Muscle layer of duodenum (tissue), 2 donors: Measurements from ENCODE around the gene TMEM154.

Experiments
- H3K27ac ChIP-seq: one replicate; pipeline ENCODE4 v1.7.0; 2013; ENCODE audit warnings: mild to moderate bottlenecking, low read length
- H3K27me3 ChIP-seq: one replicate; pipeline ENCODE4 v1.7.0; 2013; ENCODE audit warnings: low read depth, mild to moderate bottlenecking, control low read depth, low read length
- H3K36me3 ChIP-seq, 2 donors: one replicate each; pipeline ENCODE4 v1.7.0; 2013; ENCODE audit warnings: low read length in 2 of 2, control low read depth in 1 of 2, mild to moderate bottlenecking in 1 of 2; ENCODE audit not compliant: insufficient read depth in 2 of 2, control insufficient read depth in 1 of 2
- H3K4me1 ChIP-seq, 2 donors: one replicate each; pipeline ENCODE4 v1.7.0; 2013; ENCODE audit warnings: low read length in 2 of 2, mild to moderate bottlenecking in 2 of 2, control low read depth in 1 of 2, moderate library complexity in 1 of 2; ENCODE audit not compliant: insufficient read depth in 2 of 2, control insufficient read depth in 1 of 2
- H3K4me3 ChIP-seq, 2 donors: one replicate each; pipeline ENCODE4 v1.7.0; 2013; ENCODE audit warnings: low read length in 2 of 2, low read depth in 1 of 2, mild to moderate bottlenecking in 1 of 2
- H3K9me3 ChIP-seq, 2 donors: one replicate each; pipeline ENCODE4 v1.7.0; 2013; ENCODE audit warnings: low read length in 2 of 2, control low read depth in 1 of 2, mild to moderate bottlenecking in 1 of 2; ENCODE audit not compliant: control insufficient read depth in 1 of 2
- donor health status: healthy.

The TMEM154 gene

DNA sequence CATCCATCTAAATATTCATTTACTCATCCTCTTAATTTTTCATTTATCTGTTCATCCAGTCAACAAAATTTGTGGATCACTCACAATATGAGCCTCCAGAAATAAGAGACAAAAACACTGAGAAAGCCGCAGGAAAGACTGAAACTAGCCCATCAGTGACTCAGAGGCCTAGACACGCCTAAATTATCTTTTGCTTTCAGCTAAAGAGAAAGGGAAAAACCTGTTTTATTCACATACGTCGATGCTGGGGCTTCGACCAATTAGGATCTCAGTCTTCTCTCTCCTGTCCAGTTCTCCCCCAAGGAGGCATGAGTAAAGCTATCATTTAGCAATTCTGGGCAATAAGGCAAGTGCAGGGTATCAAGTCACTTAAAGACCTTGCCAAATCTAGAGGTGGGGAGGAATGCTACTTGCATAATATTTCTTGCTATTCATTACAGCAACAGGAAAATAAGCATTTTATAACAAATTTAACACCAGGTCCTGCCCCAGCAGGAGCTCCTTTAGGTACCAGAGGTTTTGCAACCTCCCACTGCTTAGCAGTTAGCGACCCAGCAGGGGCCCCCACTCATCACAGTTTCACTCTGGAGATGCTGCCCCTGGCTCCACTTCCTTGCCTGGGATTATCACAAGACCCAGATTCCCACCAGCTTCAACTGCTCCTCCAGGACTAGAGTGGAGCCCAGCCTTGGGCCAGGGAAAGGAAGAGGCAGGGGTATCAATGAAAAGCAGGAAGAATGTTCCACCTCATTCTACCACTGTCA lies 30.1 kb upstream of the TMEM154 start:
- H3K9me3 ChIP-seq = peaks cover 0 to 1% of the 10 kb centered on the region in 2 donors
- no peak overlapping the region for H3K27ac ChIP-seq
- no peaks in the 10 kb centered on the region for H3K36me3 ChIP-seq

DNA sequence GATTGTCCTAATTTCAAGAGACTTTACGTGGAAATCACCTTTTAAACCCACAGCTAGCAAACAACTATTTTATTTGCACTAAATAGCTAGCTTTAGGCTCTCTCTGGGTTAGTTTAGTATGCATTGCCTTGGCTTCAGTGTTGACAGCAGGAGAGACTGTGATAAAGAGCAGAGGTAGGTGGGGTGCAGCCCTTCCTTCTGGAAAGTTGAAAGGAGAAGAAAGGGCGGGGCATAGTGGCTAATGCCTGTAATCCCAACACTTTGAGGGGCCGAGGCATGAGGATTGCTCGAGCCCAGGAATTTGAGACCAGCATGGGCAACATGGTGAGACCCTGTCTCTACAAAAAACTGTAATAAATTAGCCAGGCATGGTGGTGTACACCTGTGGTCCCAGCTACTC lies 29.0 kb upstream of the TMEM154 start:
- H3K4me3 ChIP-seq = no peak overlapping the region
- peaks cover 0 to 3% of the 10 kb centered on the region in 2 donors for H3K9me3 ChIP-seq
- H3K27me3 ChIP-seq = no peaks in the 10 kb centered on the region
- no peak overlapping the region for H3K27ac ChIP-seq
- H3K36me3 ChIP-seq = no peaks in the 10 kb centered on the region
- H3K4me1 ChIP-seq = no peaks in the 10 kb centered on the region

More for the DNA sequence above, 30.1 kb upstream of the TMEM154 start:
- H3K27me3 ChIP-seq = no peaks in the 10 kb centered on the region
- H3K4me1 ChIP-seq = no peaks in the 10 kb centered on the region
- no peak overlapping the region for H3K4me3 ChIP-seq

DNA sequence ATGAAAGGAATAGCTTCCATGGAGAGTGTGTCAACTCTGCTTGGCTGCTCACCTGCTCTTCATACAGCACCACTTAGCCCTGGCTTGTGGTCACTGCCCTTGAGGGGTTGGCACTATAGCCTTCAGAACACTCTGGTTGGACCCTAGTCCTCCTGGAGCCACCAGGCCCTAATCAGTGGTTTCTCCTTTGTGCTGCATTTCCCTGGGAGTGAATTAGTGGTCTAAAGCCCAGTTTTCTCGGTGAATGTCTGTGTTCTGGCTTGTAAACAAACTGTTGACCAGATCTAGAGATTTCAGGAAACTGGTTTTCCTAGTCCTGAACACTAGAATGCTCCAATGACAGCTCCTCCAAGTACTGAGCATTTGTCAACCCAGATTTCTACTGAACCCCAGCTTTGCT lies 28.6 kb upstream of the TMEM154 start:
- H3K27me3 ChIP-seq = no peaks in the 10 kb centered on the region
- H3K4me1 ChIP-seq = no peaks in the 10 kb centered on the region

DNA sequence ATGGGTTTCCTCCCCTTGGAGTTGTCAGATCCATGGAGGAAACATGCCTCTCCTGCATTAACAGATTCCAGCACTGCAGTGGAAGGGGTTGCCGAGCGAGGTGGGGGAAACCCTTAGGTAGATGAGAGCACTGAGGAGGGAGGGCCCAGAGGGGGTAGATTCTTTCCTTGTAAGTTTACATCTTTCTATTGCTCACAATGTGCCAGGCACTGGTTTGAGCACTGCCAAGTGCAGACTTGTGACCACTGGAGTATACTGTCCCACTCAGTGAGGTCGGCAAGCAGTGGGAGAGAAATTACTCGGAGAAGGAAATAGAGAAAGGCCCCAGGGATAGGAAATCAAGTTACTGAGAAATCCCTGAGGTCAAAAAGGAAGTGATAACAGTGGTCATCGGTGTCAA lies 27.8 kb upstream of the TMEM154 start:
- Histone ChIP-seq H3K9me3 (peaks cover 0 to 3% of the 10 kb centered on the region in 2 donors), H3K27me3 (no peaks in the 10 kb centered on the region)

More for the DNA sequence above, 28.6 kb upstream of the TMEM154 start:
- H3K27ac ChIP-seq = no peak overlapping the region
- H3K4me3 ChIP-seq = no peak overlapping the region
- no peaks in the 10 kb centered on the region for H3K36me3 ChIP-seq
- H3K9me3 ChIP-seq = peaks cover 0 to 3% of the 10 kb centered on the region in 2 donors

DNA sequence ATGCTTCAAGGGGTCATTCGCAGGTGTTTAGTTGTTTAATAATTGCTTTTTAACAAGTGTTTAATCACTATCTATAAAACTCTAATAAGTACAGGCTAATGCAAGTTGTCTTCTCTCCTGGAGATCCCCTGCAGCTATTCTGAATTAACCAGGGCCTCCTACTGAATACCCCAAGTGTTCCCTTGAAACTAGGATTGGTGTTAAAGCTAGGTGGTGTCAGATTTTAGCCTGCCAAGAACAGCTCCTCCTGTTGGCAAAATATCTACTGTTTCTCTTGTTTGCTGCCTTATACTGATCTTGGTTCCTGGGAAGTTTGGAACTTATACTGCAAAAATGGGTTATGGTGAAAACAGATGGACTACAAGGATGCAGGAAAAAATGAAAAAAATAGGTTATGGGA lies 26.1 kb upstream of the TMEM154 start:
- no peaks in the 10 kb centered on the region for H3K4me1 ChIP-seq
- no peaks in the 10 kb centered on the region for H3K27me3 ChIP-seq
- H3K36me3 ChIP-seq = no peaks in the 10 kb centered on the region
- peaks cover 0 to 3% of the 10 kb centered on the region in 2 donors for H3K9me3 ChIP-seq
- H3K4me3 ChIP-seq = no peak overlapping the region
- H3K27ac ChIP-seq = no peak overlapping the region

More for the DNA sequence above, 27.8 kb upstream of the TMEM154 start:
- no peak overlapping the region for H3K27ac ChIP-seq
- H3K4me3 ChIP-seq = no peak overlapping the region
- H3K4me1 ChIP-seq = no peaks in the 10 kb centered on the region
- H3K36me3 ChIP-seq = no peaks in the 10 kb centered on the region

DNA sequence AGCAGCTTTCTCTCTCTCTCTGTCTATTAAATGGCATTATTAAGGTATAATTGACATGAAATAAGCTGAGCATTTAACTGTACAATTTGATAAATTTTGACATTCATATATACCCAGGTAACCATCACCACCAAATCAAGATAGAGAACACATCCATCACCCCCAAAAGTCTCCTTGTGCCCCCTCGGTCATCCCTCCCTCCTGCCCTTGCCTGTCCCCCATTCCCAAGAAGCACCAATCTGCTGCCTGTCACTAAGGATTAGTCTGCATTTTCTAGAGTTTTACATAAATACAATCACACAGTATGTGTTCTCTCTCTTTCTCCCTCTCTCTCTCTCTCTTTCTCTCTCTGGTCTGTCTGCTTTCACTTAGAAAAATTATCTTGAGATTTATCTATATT lies 25.0 kb upstream of the TMEM154 start:
- no peak overlapping the region for H3K4me3 ChIP-seq
- H3K27ac ChIP-seq = no peak overlapping the region
- no peaks in the 10 kb centered on the region for H3K36me3 ChIP-seq
- H3K9me3 ChIP-seq = peaks cover 0 to 3% of the 10 kb centered on the region in 2 donors
- no peaks in the 10 kb centered on the region for H3K4me1 ChIP-seq
- no peaks in the 10 kb centered on the region for H3K27me3 ChIP-seq

DNA sequence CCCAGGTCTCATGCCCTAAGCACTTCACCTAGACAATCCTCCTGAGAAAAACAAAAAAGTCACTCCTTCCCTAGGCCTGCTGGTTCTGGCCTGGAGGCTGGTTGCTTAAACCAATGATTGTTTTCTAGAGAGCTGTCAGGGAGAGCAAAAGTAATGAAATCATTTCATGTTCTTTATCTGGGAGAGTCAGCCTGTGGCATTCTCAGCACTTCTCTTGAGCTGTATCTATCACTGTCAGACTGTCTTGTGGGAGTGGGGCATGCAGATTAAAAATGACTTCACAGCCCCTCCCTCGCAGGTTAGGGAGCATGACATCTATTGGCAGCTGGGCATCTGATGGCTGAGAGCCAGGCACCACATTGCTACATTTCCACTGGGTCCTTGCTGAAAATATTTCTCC lies 20.4 kb upstream of the TMEM154 start:
- Histone ChIP-seq H3K27me3 (no peaks in the 10 kb centered on the region), H3K4me1 (no peaks in the 10 kb centered on the region), H3K4me3 (no peak overlapping the region), H3K36me3 (no peaks in the 10 kb centered on the region), H3K9me3 (peaks cover 0 to 3% of the 10 kb centered on the region in 2 donors), H3K27ac (no peak overlapping the region)

DNA sequence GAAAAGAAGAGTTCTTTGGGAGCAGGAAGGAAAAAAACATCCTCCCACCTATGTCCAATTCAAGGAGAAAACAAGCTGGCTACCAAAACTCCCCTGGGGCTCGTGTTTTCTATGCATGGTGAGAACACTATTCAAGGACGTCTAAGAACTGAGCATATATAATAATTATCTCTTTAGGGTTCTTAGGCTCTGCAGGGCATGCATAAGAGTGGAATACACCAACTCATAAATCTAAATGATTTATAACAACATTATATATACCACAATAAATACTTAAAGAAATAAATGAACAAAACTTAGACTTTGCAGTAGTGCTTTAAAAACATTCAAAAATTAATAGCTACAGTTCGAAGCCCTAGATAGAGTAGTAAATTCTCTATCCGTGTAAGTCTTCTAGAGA lies 19.5 kb upstream of the TMEM154 start:
- no peaks in the 10 kb centered on the region for H3K9me3 ChIP-seq
- no peak overlapping the region for H3K27ac ChIP-seq
- H3K4me3 ChIP-seq = no peak overlapping the region
- no peaks in the 10 kb centered on the region for H3K4me1 ChIP-seq
- H3K36me3 ChIP-seq = no peaks in the 10 kb centered on the region
- no peaks in the 10 kb centered on the region for H3K27me3 ChIP-seq

DNA sequence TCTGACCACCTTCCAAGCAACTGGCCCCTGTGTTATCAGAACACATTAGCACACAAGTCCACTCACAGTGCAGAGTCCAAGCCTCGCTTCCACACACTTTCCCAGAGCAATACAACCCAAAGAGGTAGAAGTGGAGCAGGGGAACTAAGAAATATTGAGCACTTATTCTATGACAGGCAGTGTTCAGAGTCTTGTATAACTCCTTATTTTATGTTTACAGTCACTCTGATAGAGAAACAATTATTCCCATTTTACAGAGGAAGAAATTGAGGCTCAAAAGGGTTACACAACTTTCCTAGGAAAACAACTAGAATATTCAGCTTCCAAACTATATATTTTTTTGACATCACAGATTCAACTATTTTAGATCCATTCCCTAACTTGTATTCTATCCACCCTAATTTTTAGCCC lies 18.3 kb upstream of the TMEM154 start:
- H3K27me3 ChIP-seq = no peaks in the 10 kb centered on the region

DNA sequence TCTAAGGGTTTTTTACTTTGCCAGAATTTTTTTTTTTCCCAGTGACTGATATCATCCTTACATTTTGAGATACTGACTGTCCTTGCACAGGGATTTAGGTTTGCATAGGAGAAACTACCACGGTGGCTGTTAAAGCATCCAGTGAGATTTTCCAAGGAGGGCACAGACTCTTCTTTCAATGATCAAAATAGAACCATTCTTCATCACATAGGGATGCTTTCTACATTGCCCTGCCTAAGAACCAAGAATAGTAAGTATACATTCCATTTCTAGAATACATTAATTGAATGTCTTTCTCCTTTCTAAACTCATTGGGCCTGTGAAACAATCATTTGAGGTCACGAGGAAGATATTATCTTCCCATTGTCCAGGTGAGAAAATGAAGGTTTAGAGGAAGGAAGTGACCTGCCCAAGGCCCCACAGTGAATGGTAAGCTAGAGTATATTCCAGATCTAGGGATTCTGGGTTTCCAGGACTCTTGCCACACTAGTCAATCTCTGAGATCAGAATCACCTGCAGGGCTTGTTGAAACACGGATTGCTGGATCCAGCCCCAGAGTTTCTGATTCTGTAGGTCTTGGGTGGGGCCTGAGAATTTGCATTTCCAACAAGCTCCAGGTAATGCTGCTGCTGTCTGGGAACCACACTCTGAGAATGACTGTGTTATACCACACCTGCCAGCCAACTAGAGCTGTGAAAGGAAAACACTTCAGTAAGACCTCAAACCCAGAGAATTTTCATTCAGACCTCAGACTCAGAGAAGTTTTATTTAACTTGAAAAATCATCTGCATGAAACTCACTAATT lies 17.7 kb upstream of the TMEM154 start:
- no peak overlapping the region for H3K4me3 ChIP-seq
- no peaks in the 10 kb centered on the region for H3K4me1 ChIP-seq
- no peaks in the 10 kb centered on the region for H3K27me3 ChIP-seq
- no peaks in the 10 kb centered on the region for H3K9me3 ChIP-seq
- H3K36me3 ChIP-seq = no peaks in the 10 kb centered on the region
- no peak overlapping the region for H3K27ac ChIP-seq

More for the DNA sequence above, 18.3 kb upstream of the TMEM154 start:
- no peak overlapping the region for H3K4me3 ChIP-seq
- H3K27ac ChIP-seq = no peak overlapping the region
- H3K36me3 ChIP-seq = no peaks in the 10 kb centered on the region
- no peaks in the 10 kb centered on the region for H3K4me1 ChIP-seq
- H3K9me3 ChIP-seq = no peaks in the 10 kb centered on the region

DNA sequence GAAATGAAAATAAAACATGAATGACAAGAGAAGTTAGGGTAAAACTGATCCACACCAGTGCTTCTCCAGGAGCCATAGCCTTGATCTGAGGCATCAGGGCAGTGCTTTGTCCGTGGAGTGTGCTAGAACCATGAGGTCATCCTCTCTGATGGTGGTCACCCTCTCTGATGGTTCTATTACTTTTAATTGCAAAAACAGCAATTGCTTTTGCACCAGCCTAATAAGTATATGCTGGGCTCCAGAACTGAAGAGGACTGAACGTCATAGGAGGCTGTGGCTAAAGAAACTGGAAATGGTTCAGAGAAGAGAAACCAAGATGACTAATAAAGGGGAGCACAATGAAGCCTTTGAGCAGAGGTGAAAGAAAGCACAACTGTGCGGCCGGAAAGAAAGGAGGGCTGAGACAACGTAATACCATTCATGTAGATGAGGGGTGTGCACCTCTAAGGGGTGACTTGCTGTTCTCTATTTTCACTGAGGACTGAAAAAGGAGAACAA lies 17.0 kb upstream of the TMEM154 start:
- Histone ChIP-seq H3K36me3 (no peaks in the 10 kb centered on the region), H3K4me1 (no peaks in the 10 kb centered on the region), H3K4me3 (no peak overlapping the region), H3K27me3 (no peaks in the 10 kb centered on the region), H3K9me3 (no peaks in the 10 kb centered on the region), H3K27ac (no peak overlapping the region)
